Adrenal gland (tissue), 12 donors: ENCODE results near the gene COL26A1. TPM values are rescaled to one million over a fixed set of nuclear protein-coding genes. Genes with fewer than 3 reads are reported as not detected.

Source experiments
- DNase-seq, 7 donors: peaks; one replicate each; pipeline ENCODE4 v3.0.0-alpha.2; 2019 to 2020
- H3K27ac ChIP-seq, 5 donors: fragments of 200-600 bp; sonication (generic) in 4 of 5; 1 replicate in 3 of 5; 2 replicates in 2 of 5; pipeline versions ENCODE4 v1.5.1 to v1.8.0; 2016 to 2020; ENCODE audit warnings: mild to moderate bottlenecking in 1 of 5
- H3K27me3 ChIP-seq: fragments of 200-600 bp; 2 replicates; pipeline ENCODE4 v1.8.0; 2021
- H3K36me3 ChIP-seq, 2 donors: fragments of 200-600 bp; replicated peaks in 1 of 2; 1 replicate in 1 of 2; 2 replicates in 1 of 2; pipeline versions ENCODE4 v1.5.1 to v1.8.0; 2018 to 2022
- H3K4me1 ChIP-seq, 2 donors: fragments of 200-600 bp; replicated peaks in 1 of 2; 1 replicate in 1 of 2; 2 replicates in 1 of 2; pipeline versions ENCODE4 v1.5.1 to v1.8.0; 2018 to 2021
- H3K4me3 ChIP-seq, 4 donors: fragments of 200-600 bp; sonication (generic) in 3 of 4; one replicate each; pipeline ENCODE4 v1.5.1; 2016 to 2018
- H3K9me3 ChIP-seq, 3 donors: fragments of 200-600 bp; sonication (generic) in 1 of 3; replicated peaks in 1 of 3; 1 replicate in 2 of 3; 2 replicates in 1 of 3; pipeline versions ENCODE4 v1.5.1 to v1.8.0; 2016 to 2021
- CTCF ChIP-seq, 6 experiments: fragments of 450-650 bp in 4 of 6; fragments of 200-600 bp in 2 of 6; sonication (generic) in 1 of 6; IDR thresholded peaks; 1 replicate in 5 of 6; 2 replicates in 1 of 6; pipeline versions ENCODE4 v1.5.1 to v1.8.0; 2016 to 2021; ENCODE audit warnings: antibody characterized with exemption in 6 of 6, mild to moderate bottlenecking in 2 of 6, moderate library complexity in 1 of 6
- POLR2A ChIP-seq, 2 donors: fragments of 450-650 bp; IDR thresholded peaks; one replicate each; pipeline ENCODE4 v1.6.1; 2017; ENCODE audit warnings: antibody characterized with exemption in 2 of 2, mild to moderate bottlenecking in 2 of 2, moderate library complexity in 1 of 2
- WGBS, 4 donors: extraction: QIAGEN DNeasy Blood & Tissue Kit in 2 of 4; methylation state at CpG; one replicate each; pipeline versions ENCODE4 v1.1.5 to v1.1.7; 2013 to 2017; 5-methylcytosine and 5-hydroxymethylcytosine counted together
- intact Hi-C, 2 donors: fragments of 100-400 bp; cut with DNase I; formaldehyde crosslinking; loops; one replicate each; pipeline versions ENCODE4 v1.14.1 to v1.15.0; 2022 to 2023
- polyA plus RNA-seq, 3 donors: library from polyadenylated mRNA; stranded (reverse); fragments of 200-250 nt in 2 of 3; fragments of 350-450 nt in 1 of 3; fragmentation: Illumina TruSeq in 1 of 3; extraction: RNeasy Lipid Tissue Mini Kit (QIAGEN cat#74804) in 1 of 3; gene quantifications; one replicate each; pipeline ENCODE4 v1.2.3, GENCODE V29; 2013 to 2014
- total RNA-seq, 9 donors: library from RNA; depleted of rRNA in 4 of 9; stranded (reverse); fragments of >200 nt in 4 of 9; fragments of 120-200 nt in 1 of 9; fragmentation: NEBNext Ultra II Directional in 1 of 9; extraction: Animal tissue kit (Norgen Biotek cat#: 25700) in 1 of 9; gene quantifications; one replicate each; pipeline versions ENCODE4 v1.1.0 to v1.2.4, GENCODE V29; 2013 to 2023
- donor health status: healthy with polysubstance abuse.
- donor health status: Bipolar disorder and iron deficiency.
- donor health status: DM: yes; HTN: yes; CAD: no.
- donor health status: DM: no; HTN: no; CAD: no.
- donor health status: DM: no; HTN: no; CAD: no.
- donor health status: DM: yes; HTN: yes; CAD: no.

COL26A1 gene
- total and polyA plus RNA-seq, 12 donors, result 0.64 to 18.8 (median 4.6) TPM

GRCh38 chr7:101386177-101386557 lies 23.5 kb downstream of the COL26A1 start:
- TF ChIP-seq CTCF (IDR thresholded peaks at IDR 0.05) (no peak), POLR2A (IDR thresholded peaks at IDR 0.05) (no peak)
- Histone ChIP-seq H3K9me3 (no peaks in the 10 kb centered on the region), H3K27ac (no peak overlapping the region), H3K4me3 (no peak overlapping the region), H3K36me3 (no peaks in the 10 kb centered on the region), H3K4me1 (no peaks in the 10 kb centered on the region), H3K27me3 (no peaks in the 10 kb centered on the region)
- intact Hi-C loops, result no loop called here
- 86 to 96% (median 93%) methylated on average over 8 of the region's 8 CpGs for WGBS, 4 donors
- DNase-seq, result no peak

- 40 to 51% (median 45%) methylated on average over 13 to 21 of the region's 21 CpGs for WGBS, 4 donors
- no peaks in the 10 kb centered on the region for H3K4me1 ChIP-seq
- peak in 1 of 7 donors; percentile 19 for DNase-seq
- no peak overlapping the region for H3K4me3 ChIP-seq
- no peaks in the 10 kb centered on the region for H3K36me3 ChIP-seq
- intact Hi-C loops, result no loop called here
- H3K27me3 ChIP-seq, result no peaks in the 10 kb centered on the region
- no peak overlapping the region for H3K27ac ChIP-seq
- TF ChIP-seq POLR2A (IDR thresholded peaks at IDR 0.05) (no peak), CTCF (IDR thresholded peaks at IDR 0.05) (no peak)
- no peaks in the 10 kb centered on the region for H3K9me3 ChIP-seq
Measured at GRCh38 chr7:101386558-101387231, 24.0 kb downstream of the COL26A1 start.

- WGBS, 4 donors, result 45 to 58% (median 53%) methylated on average over 7 of the region's 7 CpGs
- Histone ChIP-seq H3K27ac (no peak overlapping the region), H3K9me3 (no peaks in the 10 kb centered on the region), H3K4me1 (no peaks in the 10 kb centered on the region), H3K27me3 (no peaks in the 10 kb centered on the region), H3K4me3 (no peak overlapping the region), H3K36me3 (no peaks in the 10 kb centered on the region)
- intact Hi-C loops, result no loop called here
- DNase-seq, result peak in 4 of 7 donors; percentile 19 to 59 (median 36)
- TF ChIP-seq POLR2A (IDR thresholded peaks at IDR 0.05) (no peak), CTCF (IDR thresholded peaks at IDR 0.05) (no peak)
Measured at GRCh38 chr7:101390901-101391301, 28.2 kb downstream of the COL26A1 start.

GRCh38 chr7:101391991-101392390 lies 29.3 kb downstream of the COL26A1 start:
- no peaks in the 10 kb centered on the region for H3K36me3 ChIP-seq
- no peak overlapping the region for H3K4me3 ChIP-seq
- H3K9me3 ChIP-seq, result no peaks in the 10 kb centered on the region
- no peak for TF ChIP-seq CTCF (IDR thresholded peaks at IDR 0.05)
- DNase-seq, result no peak
- H3K27ac ChIP-seq, result no peak overlapping the region
- no peaks in the 10 kb centered on the region for H3K27me3 ChIP-seq
- intact Hi-C loops, result no loop called here
- 87 to 94% (median 90%) methylated on average over 6 of the region's 6 CpGs for WGBS, 4 donors
- no peaks in the 10 kb centered on the region for H3K4me1 ChIP-seq
